K562 (cell line): ENCODE measurements around the gene FAM174B. TPM values are rescaled to one million over a fixed set of nuclear protein-coding genes. Genes with fewer than 3 reads are reported as not detected.

Experiments
- BRF1 ChIP-seq: IDR thresholded peaks from 3 replicates; pipeline ENCODE4 v1.6.1; 2011; ENCODE audit warnings: borderline replicate concordance, mild to moderate bottlenecking; ENCODE audit not compliant: insufficient read length; ENCODE audit errors: extremely low read depth
- E2F4 ChIP-seq: sonication (generic); formaldehyde crosslinking; IDR thresholded peaks from 2 replicates; pipeline ENCODE4 v1.8.0; 2022; ENCODE audit warnings: mild to moderate bottlenecking, low read depth, missing genetic modification reagents
- ETV1 ChIP-seq: fragments of 450-650 bp; conservative IDR thresholded peaks from 2 replicates; pipeline ENCODE4 v1.6.1; 2016; ENCODE audit warnings: missing genetic modification characterization, control low read depth, low read depth, missing compliant biosample characterization
- IRF1 ChIP-seq: sonication (generic); formaldehyde crosslinking; IDR thresholded peaks from 2 replicates; pipeline ENCODE4 v1.8.0; 2022; ENCODE audit warnings: missing genetic modification reagents, mild to moderate bottlenecking, borderline replicate concordance
- MBD1 ChIP-seq: fragments of 250-450 bp; sonication (Bioruptor Pico); IDR thresholded peaks from 2 replicates; pipeline ENCODE4 v1.8.0; 2022; ENCODE audit warnings: inconsistent platforms
- MIER1 ChIP-seq: fragments of 450-650 bp; IDR thresholded peaks from 2 replicates; pipeline ENCODE4 v1.6.1; 2016; ENCODE audit warnings: antibody characterized with exemption, mild to moderate bottlenecking, low read depth
- SAFB2 ChIP-seq: fragments of 200-400 bp; formaldehyde crosslinking; IDR thresholded peaks from 2 replicates; pipeline ENCODE4 v1.6.1; 2018; ENCODE audit warnings: borderline replicate concordance, low read length, low read depth, moderate library complexity; ENCODE audit not compliant: severe bottlenecking
- TRIM24 ChIP-seq, 2 experiments: fragments of 450-650 bp; IDR thresholded peaks; 2 replicates each; pipeline ENCODE4 v1.6.1; 2016
- ZBTB7A ChIP-seq: IDR thresholded peaks from 2 replicates; pipeline ENCODE4 v1.6.1; 2011; ENCODE audit warnings: low read depth, mild to moderate bottlenecking, low read length, moderate library complexity, borderline replicate concordance; ENCODE audit not compliant: control insufficient read depth
- ZKSCAN1 ChIP-seq: fragments of 150-350 bp; IDR thresholded peaks from 2 replicates; pipeline ENCODE4 v1.6.1; 2016; ENCODE audit warnings: low read depth, low read length
- ZMIZ1 ChIP-seq, 2 experiments: fragments of 150-350 bp in 1 of 2; IDR thresholded peaks; 2 replicates each; pipeline ENCODE4 v1.6.1; 2012 to 2016; ENCODE audit warnings: low read depth in 2 of 2, low read length in 2 of 2, mild to moderate bottlenecking in 1 of 2, moderate library complexity in 1 of 2
- ZNF121 ChIP-seq: sonication (generic); formaldehyde crosslinking; conservative IDR thresholded peaks from 2 replicates; pipeline ENCODE4 v1.8.0; 2022; ENCODE audit warnings: missing genetic modification reagents
- ZNF398 ChIP-seq: fragments of 250-450 bp; sonication (Bioruptor Pico); IDR thresholded peaks from 2 replicates; pipeline ENCODE4 v1.8.0; 2021; ENCODE audit warnings: moderate library complexity, mild to moderate bottlenecking, inconsistent platforms
- ZNF740 ChIP-seq, 3 experiments: fragments of 200-800 bp in 1 of 3; sonication (Bioruptor generic) in 1 of 3; sonication (generic) in 1 of 3; formaldehyde crosslinking in 1 of 3; IDR thresholded peaks; 2 replicates each; pipeline versions ENCODE4 v1.6.1 to v1.8.0; 2016 to 2022; ENCODE audit warnings: mild to moderate bottlenecking in 2 of 3, missing compliant biosample characterization in 2 of 3, missing genetic modification characterization in 2 of 3, missing genetic modification reagents in 1 of 3
- polyA plus RNA-seq, 8 experiments: library from polyadenylated mRNA; depleted of rRNA in 4 of 8; stranded (reverse) in 5 of 8; unstranded in 3 of 8; fragments of >200 nt; fragmentation: Nextera tagmentation in 2 of 8; fragmentation: Illumina TruSeq in 1 of 8; extraction: Ambion mirVana in 2 of 8; extraction: Trizol in 1 of 8; gene quantifications; 2 replicates each; pipeline versions ENCODE4 v1.2.1 to v1.2.3, GENCODE V29; 2011 to 2014; ENCODE audit warnings: inconsistent platforms in 1 of 8, missing spikeins in 1 of 8
- total RNA-seq, 7 experiments: library from RNA; depleted of rRNA in 6 of 7; stranded (reverse); fragments of >200 nt in 6 of 7; fragmentation: Illumina TruSeq in 2 of 7; extraction: Trizol in 2 of 7; gene quantifications; 2 replicates each; pipeline versions ENCODE4 v1.2.1 to v1.2.3, GENCODE V29; 2011 to 2021; ENCODE audit warnings: low replicate concordance in 1 of 7

The FAM174B gene
- total and polyA plus RNA-seq, 9 of the 15 experiments (the other 6 are each of a cell fraction or from before 2014, with no cell fraction given), result 0.39 to 2.7 (median 1.9) TPM; not detected in 1

GRCh38 chr15:92595506-92596381 is 59.8 kb downstream of the FAM174B start (continued):
- TF ChIP-seq ZNF740 (CRISPR knock-in tag; IDR thresholded peaks at IDR 0.05) (no peak), ZNF740 (tag; IDR thresholded peaks at IDR 0.05) (no peak), ZMIZ1 (IDR thresholded peaks at IDR 0.05; ENCODE audit: low read depth in 2 of 2, low read length in 2 of 2) (no peak), ZBTB7A (no peak), MBD1 (CRISPR knock-in tag) (no peak), TRIM24 (IDR thresholded peaks at IDR 0.05) (no peak), E2F4 (CRISPR knock-in tag) (no peak), BRF1 (no peak), SAFB2 (no peak), ETV1 (tag) (no peak), MIER1 (no peak), ZKSCAN1 (no peak), ZNF121 (CRISPR knock-in tag) (no peak), ZNF398 (CRISPR knock-in tag) (no peak), IRF1 (no peak)
